IMR-90 (cell line): ENCODE data around the gene KAZALD1. TPM values are rescaled to one million over a fixed set of nuclear protein-coding genes. Genes with fewer than 3 reads are reported as not detected.

Experiments
- ATAC-seq: fragments of 200-7000 bp; cut with Tn5 transposase; 2 replicates; pipeline ENCODE4 v1.9.1; 2020; ENCODE audit warnings: low read depth, mild to moderate bottlenecking, moderate library complexity
- BruUV-seq: library from RNA; stranded (reverse); fragments of 400-500 nt; replicated peaks from 2 replicates; lab custom pipeline; 2021; lab: Mats Ljungman, UMichigan
- CTCF ChIA-PET: fragments of 300-600 bp; formaldehyde crosslinking; extraction: SDS; loops from one replicate; lab custom pipeline; 2021; ENCODE audit warnings: antibody characterized with exemption; lab: Yijun Ruan, JAX
- POLR2A ChIA-PET: fragments of 300-600 bp; sonication (Branson Sonifier 250); formaldehyde crosslinking; loops from one replicate; lab custom pipeline; 2022; ENCODE audit warnings: antibody characterized with exemption; ENCODE audit not compliant: unreplicated experiment; lab: Charles Lee
- DNase-seq: peaks from one replicate; pipeline ENCODE4 v3.0.0; 2013
- H2AFZ ChIP-seq: replicated peaks from 2 replicates; pipeline ENCODE3; 2013; ENCODE audit warnings: low read length, mild to moderate bottlenecking; ENCODE audit not compliant: poor library complexity
- H2AK5ac ChIP-seq: 2 replicates; pipeline ENCODE4 v1.6.1; 2013; ENCODE audit warnings: low read depth, low read length, inconsistent platforms
- H2AK9ac ChIP-seq: replicated peaks from 2 replicates; pipeline ENCODE3; 2013; ENCODE audit warnings: mild to moderate bottlenecking, low read depth, low read length, moderate library complexity; ENCODE audit not compliant: poor library complexity
- H2BK120ac ChIP-seq: 2 replicates; pipeline ENCODE4 v1.6.1; 2013; ENCODE audit warnings: low read depth, low read length, inconsistent platforms
- H2BK15ac ChIP-seq: 3 replicates; pipeline ENCODE4 v1.6.1; 2013; ENCODE audit warnings: low read depth, low read length, inconsistent platforms
- H2BK20ac ChIP-seq: 2 replicates; pipeline ENCODE4 v1.6.1; 2013; ENCODE audit warnings: low read depth, mild to moderate bottlenecking, inconsistent platforms, low read length, moderate library complexity
- H2BK5ac ChIP-seq: 2 replicates; pipeline ENCODE4 v1.6.1; 2013; ENCODE audit warnings: mild to moderate bottlenecking, low read depth, low read length, inconsistent platforms; ENCODE audit not compliant: poor library complexity, severe bottlenecking
- H3K14ac ChIP-seq: replicated peaks from 2 replicates; pipeline ENCODE4 v1.6.1; 2013; ENCODE audit warnings: low read depth, low read length, inconsistent platforms
- H3K18ac ChIP-seq: 2 replicates; pipeline ENCODE4 v1.6.1; 2013; ENCODE audit warnings: low read depth, low read length, control low read depth
- H3K23ac ChIP-seq: 2 replicates; pipeline ENCODE4 v1.6.1; 2013; ENCODE audit warnings: low read depth, low read length, inconsistent platforms
- H3K27ac ChIP-seq: 2 replicates; pipeline ENCODE4 v1.5.1; 2013; ENCODE audit warnings: mild to moderate bottlenecking, control low read depth, low read length; ENCODE audit not compliant: insufficient read depth
- H3K27me3 ChIP-seq: 2 replicates; pipeline ENCODE4 v1.6.1; 2013; ENCODE audit warnings: low read length; ENCODE audit not compliant: control insufficient read depth, insufficient read depth
- H3K36me3 ChIP-seq: 2 replicates; pipeline ENCODE4 v1.6.1; 2013; ENCODE audit warnings: low read length, mixed read lengths; ENCODE audit not compliant: control insufficient read depth, insufficient read depth
- H3K4ac ChIP-seq: 2 replicates; pipeline ENCODE4 v1.6.1; 2013; ENCODE audit warnings: low read depth, low read length, inconsistent platforms
- H3K4me1 ChIP-seq: 2 replicates; pipeline ENCODE4 v1.6.1; 2013; ENCODE audit warnings: low read length, mixed read lengths; ENCODE audit not compliant: control insufficient read depth, insufficient read depth
- H3K4me2 ChIP-seq: 2 replicates; pipeline ENCODE4 v1.6.1; 2013; ENCODE audit warnings: low read depth, mild to moderate bottlenecking, control low read depth, low read length, moderate library complexity
- H3K4me3 ChIP-seq: 2 replicates; pipeline ENCODE4 v1.5.1; 2013; ENCODE audit warnings: low read depth, mild to moderate bottlenecking, control low read depth, low read length, moderate library complexity; ENCODE audit not compliant: insufficient read depth
- H3K56ac ChIP-seq: 2 replicates; pipeline ENCODE4 v1.6.1; 2013; ENCODE audit warnings: low read length, inconsistent platforms; ENCODE audit not compliant: insufficient read depth; ENCODE audit errors: extremely low read depth
- H3K79me1 ChIP-seq, 2 experiments: 2 replicates each; pipeline ENCODE4 v1.6.1; 2013; ENCODE audit warnings: low read length in 2 of 2, inconsistent platforms in 1 of 2, low read depth in 1 of 2
- H3K9ac ChIP-seq: 2 replicates; pipeline ENCODE4 v1.6.1; 2013; ENCODE audit warnings: low read depth, low read length, control low read depth
- H3K9me1 ChIP-seq: 2 replicates; pipeline ENCODE4 v1.6.1; 2013; ENCODE audit warnings: low read length, inconsistent platforms; ENCODE audit not compliant: insufficient read depth
- H3K9me3 ChIP-seq: 2 replicates; pipeline ENCODE4 v1.6.1; 2013; ENCODE audit warnings: low read length; ENCODE audit not compliant: control insufficient read depth, insufficient read depth
- H4K20me1 ChIP-seq: 2 replicates; pipeline ENCODE4 v1.6.1; 2013; ENCODE audit warnings: low read length, inconsistent platforms; ENCODE audit not compliant: insufficient read depth
- H4K5ac ChIP-seq: 2 replicates; pipeline ENCODE4 v1.6.1; 2013; ENCODE audit warnings: mild to moderate bottlenecking, low read depth, low read length, control low read depth
- H4K8ac ChIP-seq, 2 experiments: 2 replicates each; pipeline ENCODE4 v1.6.1; 2013; ENCODE audit warnings: low read depth in 2 of 2, low read length in 2 of 2, control low read depth in 1 of 2, inconsistent platforms in 1 of 2
- H4K91ac ChIP-seq: 2 replicates; pipeline ENCODE4 v1.6.1; 2013; ENCODE audit warnings: low read depth, low read length, inconsistent platforms; ENCODE audit not compliant: insufficient read depth
- BHLHE40 ChIP-seq: fragments of 150-350 bp; IDR thresholded peaks from 2 replicates; pipeline ENCODE4 v1.6.1; 2016; ENCODE audit warnings: mild to moderate bottlenecking, low read depth, low read length
- CEBPB ChIP-seq: IDR thresholded peaks from 2 replicates; pipeline ENCODE4 v1.6.1; 2012; ENCODE audit warnings: low read depth, low read length, improper control_type of control experiment
- CHD1 ChIP-seq: IDR thresholded peaks from 2 replicates; pipeline ENCODE4 v1.6.1; 2012; ENCODE audit warnings: low read depth, low read length, improper control_type of control experiment
- CTCF ChIP-seq: conservative IDR thresholded peaks from 2 replicates; pipeline ENCODE4 v1.5.1; 2012; ENCODE audit warnings: mild to moderate bottlenecking, low read depth, low read length, improper control_type of control experiment
- ELK1 ChIP-seq: fragments of 150-350 bp; IDR thresholded peaks from 2 replicates; pipeline ENCODE4 v1.6.1; 2016; ENCODE audit warnings: low read depth, mild to moderate bottlenecking, low read length, moderate library complexity, borderline replicate concordance
- MAFK ChIP-seq: IDR thresholded peaks from 2 replicates; pipeline ENCODE4 v1.6.1; 2012; ENCODE audit warnings: low read depth, low read length, improper control_type of control experiment
- MAZ ChIP-seq: IDR thresholded peaks from 2 replicates; pipeline ENCODE4 v1.6.1; 2012; ENCODE audit warnings: low read depth, mild to moderate bottlenecking, low read length, improper control_type of control experiment, moderate library complexity, borderline replicate concordance
- NFE2L2 ChIP-seq: fragments of 150-350 bp; IDR thresholded peaks from 2 replicates; pipeline ENCODE4 v1.6.1; 2016; ENCODE audit warnings: low read depth, mild to moderate bottlenecking, low read length
- POLR2A ChIP-seq: IDR thresholded peaks from 2 replicates; pipeline ENCODE4 v1.6.1; 2012; ENCODE audit warnings: mild to moderate bottlenecking, low read depth, low read length
- RAD21 ChIP-seq: IDR thresholded peaks from 2 replicates; pipeline ENCODE4 v1.6.1; 2012; ENCODE audit warnings: low read length, improper control_type of control experiment
- RCOR1 ChIP-seq: IDR thresholded peaks from 2 replicates; pipeline ENCODE4 v1.6.1; 2012; ENCODE audit warnings: mild to moderate bottlenecking, low read length, improper control_type of control experiment; ENCODE audit not compliant: insufficient replicate concordance
- RFX5 ChIP-seq: IDR thresholded peaks from 2 replicates; pipeline ENCODE4 v1.8.0; 2012; ENCODE audit warnings: low read depth, mild to moderate bottlenecking, low read length, moderate library complexity
- USF2 ChIP-seq: fragments of 150-350 bp; IDR thresholded peaks from 2 replicates; pipeline ENCODE4 v1.6.1; 2017; ENCODE audit warnings: mild to moderate bottlenecking, antibody characterized with exemption, low read length, low read depth
- WGBS, 2 experiments: methylation state at CpG; one replicate each; pipeline versions ENCODE4 v1.1.5 to v1.1.7; 2013; ENCODE audit warnings: missing lambda C conversion rate in 2 of 2; ENCODE audit not compliant: insufficient read length in 1 of 2; ENCODE audit errors: extremely low coverage in 2 of 2; 5-methylcytosine and 5-hydroxymethylcytosine counted together
- dilution Hi-C: fragments of 300-500 bp; cut with HindIII; formaldehyde crosslinking; loops from one replicate; pipeline ENCODE4 v1.14.3; 2018; ENCODE audit warnings: low sequenced_read_pairs; ENCODE audit not compliant: unreplicated experiment
- in situ Hi-C: fragments of 300-500 bp; cut with MboI; formaldehyde crosslinking; loops from 3 replicates; pipeline ENCODE4 v1.14.3; 2019; ENCODE audit warnings: low sequenced_read_pairs, inconsistent platforms, mixed read lengths
- intact Hi-C: fragments of 100-400 bp; cut with micrococcal nuclease; formaldehyde crosslinking; loops from 2 replicates; pipeline ENCODE4 v1.10.0; 2022
- polyA plus RNA-seq, 3 experiments: library from polyadenylated mRNA; depleted of rRNA; stranded (reverse); fragments of >200 nt; gene quantifications; 2 replicates each; pipeline ENCODE4 v1.2.3, GENCODE V29; 2012; ENCODE audit warnings: low replicate concordance in 1 of 3
- total RNA-seq: library from RNA; depleted of rRNA; stranded (reverse); fragments of >200 nt; gene quantifications from 2 replicates; pipeline ENCODE4 v1.2.3, GENCODE V29; 2012

KAZALD1 gene
- total and polyA plus RNA-seq, 2 of the 4 experiments (the other 2 are of a cell fraction): 9.1 to 18.6 TPM

- CTCF ChIA-PET: no interaction called here
- ATAC-seq: peak; percentile 54
These were observed 19.4 kb downstream of the KAZALD1 start for GRCh38 chr10:101080933-101081931.

More at GRCh38 chr10:101080933-101081931, 19.4 kb downstream of the KAZALD1 start:
- Histone ChIP-seq H3K4me3 (no peak overlapping the region), H3K9ac (no peak overlapping the region), H3K27me3 (peaks cover 52% of the 10 kb centered on the region), H3K4ac (no peak overlapping the region), H3K4me1 (no peaks in the 10 kb centered on the region), H2BK20ac (no peak overlapping the region), H3K14ac (no peak overlapping the region), H2BK120ac (no peak overlapping the region), H2AFZ (no peak overlapping the region), H2BK5ac (no peak overlapping the region), H4K91ac (no peak overlapping the region), H3K9me3 (no peaks in the 10 kb centered on the region), H3K56ac (no peak overlapping the region), H4K5ac (no peak overlapping the region), H3K79me1 (no peaks in the 10 kb centered on the region), H4K20me1 (no peaks in the 10 kb centered on the region; the same call in 1 of the 2 replicates), H3K18ac (no peak overlapping the region), H3K9me1 (no peaks in the 10 kb centered on the region; the same call in 1 of the 2 replicates), H2BK15ac (no peak overlapping the region), H3K23ac (no peak overlapping the region), H3K4me2 (no peak overlapping the region), H4K8ac (no peak overlapping the region), H3K27ac (no peak overlapping the region), H2AK9ac (no peak overlapping the region), H2AK5ac (no peak overlapping the region), H3K36me3 (no peaks in the 10 kb centered on the region)
- BruUV-seq: no TSS peak
- in situ Hi-C loops (no loop called here), intact Hi-C loops (no loop called here), dilution Hi-C loops (no loop called here)
- TF ChIP-seq CHD1: no peak
- TF ChIP-seq BHLHE40: no peak
- TF ChIP-seq CTCF: no peak
- no peak for TF ChIP-seq CEBPB
- no peak for TF ChIP-seq ELK1
- no peak for TF ChIP-seq MAZ
- TF ChIP-seq NFE2L2: no peak
- TF ChIP-seq RCOR1: no peak
- TF ChIP-seq RFX5: no peak
- no peak for TF ChIP-seq RAD21
- no peak for TF ChIP-seq POLR2A
- TF ChIP-seq USF2: no peak
- TF ChIP-seq MAFK: no peak
- POLR2A ChIA-PET: no interaction called here
- no CpG with 5 or more reads among the region's 5 CpGs for WGBS, 2 experiments
- peak; percentile 29 for DNase-seq
